SK-N-MC (cell line): Measurements from ENCODE around the gene SLC9C2.

Source experiments
- EZH2 ChIP-seq: fragments of 200-600 bp; sonication (generic); IDR thresholded peaks from one replicate; pipeline ENCODE4 v1.6.1; 2017; ENCODE audit warnings: antibody characterized with exemption
- FOXP2 ChIP-seq: optimal IDR thresholded peaks from 2 replicates; pipeline ENCODE3; 2011; ENCODE audit warnings: mild to moderate bottlenecking, moderate library complexity; ENCODE audit not compliant: insufficient read depth; ENCODE audit errors: extremely low read length, control extremely low read depth
- POLR2AphosphoS5 ChIP-seq: IDR thresholded peaks from 2 replicates; pipeline ENCODE4 v1.6.1; 2012; ENCODE audit warnings: mild to moderate bottlenecking, low read depth, low read length, borderline replicate concordance

DNA sequence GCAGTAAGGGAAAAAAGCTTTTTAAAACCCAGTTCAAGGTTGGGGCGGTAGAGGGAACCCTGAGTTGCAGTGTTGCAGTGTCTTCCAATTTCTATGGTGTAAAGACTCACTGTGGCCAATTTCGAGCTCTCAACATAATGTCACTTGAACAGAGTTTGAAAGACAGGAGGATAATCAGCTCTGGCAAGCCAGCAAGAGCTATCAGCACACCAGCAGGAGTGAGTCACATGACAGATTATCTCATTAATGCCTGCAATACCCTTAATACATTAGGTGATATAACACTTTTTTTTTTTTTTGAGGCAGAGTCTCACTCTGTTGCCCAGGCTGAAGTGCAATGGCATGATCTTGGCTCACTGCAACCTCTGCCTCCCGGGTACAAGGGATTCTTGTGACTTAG lies 22.8 kb downstream of the SLC9C2 start:
- TF ChIP-seq EZH2 (no peak), POLR2AphosphoS5 (no peak), FOXP2 (no peak)
